Endothelial cell of hepatic sinusoid (primary cell): ENCODE measurements around the gene MED26.

Source experiments
- in situ Hi-C: cut with HindIII; loops from 2 replicates; pipeline ENCODE4 v1.10.0; 2017; ENCODE audit warnings: low sequenced_read_pairs

MED26 gene

GRCh38 chr19:16615808-16616207 is 12.2 kb downstream of the MED26 start:
- in situ Hi-C loops: no loop called here

GRCh38 chr19:16614941-16615340 is 13.1 kb downstream of the MED26 start:
- in situ Hi-C loops: no loop called here

- in situ Hi-C loops: no loop called here
Measured at GRCh38 chr19:16613841-16614240, 14.2 kb downstream of the MED26 start.

- in situ Hi-C loops: no loop called here
Measured at GRCh38 chr19:16612636-16613035, 15.4 kb downstream of the MED26 start.

GRCh38 chr19:16611121-16611520 is 16.9 kb downstream of the MED26 start:
- in situ Hi-C loops: no loop called here

GRCh38 chr19:16609511-16610200 is 18.3 kb downstream of the MED26 start:
- in situ Hi-C loops: no loop called here

- in situ Hi-C loops: no loop called here
Measured at GRCh38 chr19:16608290-16608739, 19.7 kb downstream of the MED26 start.

- in situ Hi-C loops: no loop called here
Measured at GRCh38 chr19:16607819-16608218, 20.2 kb downstream of the MED26 start.

- in situ Hi-C loops: no loop called here
Measured at GRCh38 chr19:16605553-16605994, 22.4 kb downstream of the MED26 start.

- in situ Hi-C loops: no loop called here
Measured at GRCh38 chr19:16605115-16605514, 22.9 kb downstream of the MED26 start.

GRCh38 chr19:16604615-16605014 is 23.4 kb downstream of the MED26 start:
- in situ Hi-C loops: no loop called here

GRCh38 chr19:16603090-16603489 is 24.9 kb downstream of the MED26 start:
- in situ Hi-C loops: no loop called here

- in situ Hi-C loops: no loop called here
Measured at GRCh38 chr19:16601378-16602052, 26.5 kb downstream of the MED26 start.

GRCh38 chr19:16600824-16601223 is 27.2 kb downstream of the MED26 start:
- in situ Hi-C loops: no loop called here

- in situ Hi-C loops: no loop called here
Measured at GRCh38 chr19:16599655-16600346, 28.2 kb downstream of the MED26 start.

GRCh38 chr19:16598848-16599247 is 29.2 kb downstream of the MED26 start:
- in situ Hi-C loops: no loop called here

- in situ Hi-C loops: no loop called here
Measured at GRCh38 chr19:16596399-16596798, 31.6 kb downstream of the MED26 start.

- in situ Hi-C loops: no loop called here
Measured at GRCh38 chr19:16595097-16595496, 32.9 kb downstream of the MED26 start.

GRCh38 chr19:16594681-16595091 is 33.3 kb downstream of the MED26 start:
- in situ Hi-C loops: loop anchor here (5.0 kb wide), 1 partner anchor 92 kb away; no protein-coding TSS in a partner anchor

- in situ Hi-C loops: loop anchor here (5.0 kb wide), 1 partner anchor 92 kb away; no protein-coding TSS in a partner anchor
Measured at GRCh38 chr19:16594131-16594586, 33.8 kb downstream of the MED26 start.

GRCh38 chr19:16593181-16593580 is 34.8 kb downstream of the MED26 start:
- in situ Hi-C loops: loop anchor here (5.0 kb wide), 1 partner anchor 91 kb away; no protein-coding TSS in a partner anchor
